ENCODE results near the gene KRT28.
"Not testable (repeated sequence)": the region's sequence is repeated elsewhere in the genome, so short reads cannot be mapped to it uniquely, and the experiment has no call there.

The KRT28 gene

GRCh38 chr17:40815381-40815780 lies 15.6 kb upstream of the KRT28 start:
- no peak overlapping the region for H3K4me3 ChIP-seq
- peaks cover 4% of the 10 kb centered on the region; the same call in 1 of the 2 replicates for H3K27me3 ChIP-seq (ENCODE audit: low read depth)
- in situ Hi-C loops (cut with MboI; ENCODE audit: low sequenced_read_pairs), result no loop called here
- H3K9me3 ChIP-seq, result no peaks in the 10 kb centered on the region
- DNase-seq (ENCODE audit: low spot score in 2 of 2), result no peak
- no peaks in the 10 kb centered on the region; the same call in 1 of the 2 replicates for H3K4me1 ChIP-seq
- 0 out of 2 replicates have a peak, but pooled peaks cover 7% of the 10 kb centered on the region for H3K36me3 ChIP-seq (replicated peaks)

DNA sequence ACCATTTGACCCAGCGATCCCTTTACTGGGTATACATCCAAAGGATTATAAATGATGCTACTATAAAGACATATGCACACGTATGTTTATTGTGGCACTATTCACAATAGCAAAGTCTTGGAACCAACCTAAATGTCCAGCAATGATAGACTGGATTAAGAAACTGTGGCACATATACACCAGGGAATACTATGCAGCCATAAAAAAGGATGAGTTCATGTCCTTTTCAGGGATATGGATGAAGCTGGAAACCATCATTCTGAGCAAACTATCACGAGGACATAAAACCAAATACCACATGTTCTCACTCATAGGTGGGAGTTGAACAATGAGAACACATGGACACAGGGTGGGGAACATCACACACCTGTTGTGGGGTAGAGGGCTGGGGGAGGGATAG lies 14.9 kb upstream of the KRT28 start:
- H3K9me3 ChIP-seq; H3K27me3 ChIP-seq (ENCODE audit: low read depth); DNase-seq (ENCODE audit: low spot score in 2 of 2); H3K4me1 ChIP-seq; in situ Hi-C loops (cut with MboI; ENCODE audit: low sequenced_read_pairs); H3K36me3 ChIP-seq (replicated peaks); H3K4me3 ChIP-seq: not testable (repeated sequence)

DNA sequence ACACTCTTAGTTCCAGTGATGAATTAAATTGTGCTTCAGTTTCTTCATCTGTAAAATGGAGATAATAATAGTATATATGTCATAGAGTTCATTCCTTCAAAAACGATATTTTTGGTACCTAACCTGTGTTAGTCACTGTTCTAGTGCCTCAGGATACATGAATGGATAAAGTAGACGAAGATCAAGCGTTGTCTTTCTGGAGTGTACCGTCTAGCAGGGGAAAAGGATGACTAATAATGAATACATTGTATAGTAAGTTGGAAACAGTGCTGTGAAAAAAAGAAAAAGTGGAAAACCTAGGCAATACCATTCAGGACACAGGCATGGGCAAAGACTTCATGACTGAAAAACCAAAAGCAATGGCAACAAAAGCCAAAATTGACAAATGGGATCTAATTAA lies 14.0 kb upstream of the KRT28 start:
- no peaks in the 10 kb centered on the region; the same call in 1 of the 2 replicates for H3K4me1 ChIP-seq

DNA sequence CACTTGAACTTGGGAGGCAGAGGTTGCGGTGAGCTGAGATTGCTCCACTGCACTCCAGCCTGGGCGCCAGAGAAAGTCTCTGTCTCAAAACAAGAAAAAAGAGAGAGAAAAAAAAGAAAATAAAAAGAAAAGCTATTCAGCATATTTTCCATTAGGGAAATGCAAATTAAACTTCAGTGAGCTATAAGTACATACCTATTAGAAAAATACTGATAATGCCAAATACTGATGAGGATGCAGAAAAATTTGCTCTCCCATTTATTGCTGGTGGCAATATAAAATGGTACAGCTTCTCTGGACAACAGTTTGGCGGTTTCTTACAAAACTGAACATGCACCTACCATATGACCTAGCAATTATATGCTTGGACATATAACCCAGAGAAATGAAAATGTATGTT lies 12.9 kb upstream of the KRT28 start:
- in situ Hi-C loops (cut with MboI; ENCODE audit: low sequenced_read_pairs), result no loop called here
- H3K9me3 ChIP-seq, result no peaks in the 10 kb centered on the region
- no peak for DNase-seq (ENCODE audit: low spot score in 2 of 2)
- H3K4me3 ChIP-seq, result no peak overlapping the region
- no peaks in the 10 kb centered on the region for H3K4me1 ChIP-seq
- 0 out of 2 replicates have a peak, but pooled peaks cover under 1% of the 10 kb centered on the region for H3K36me3 ChIP-seq (replicated peaks)
- peaks cover 26% of the 10 kb centered on the region for H3K27me3 ChIP-seq (ENCODE audit: low read depth)

More for the DNA sequence above, 14.0 kb upstream of the KRT28 start:
- no peak overlapping the region for H3K4me3 ChIP-seq
- no peaks in the 10 kb centered on the region for H3K9me3 ChIP-seq
- no peak for DNase-seq (ENCODE audit: low spot score in 2 of 2)
- in situ Hi-C loops (cut with MboI; ENCODE audit: low sequenced_read_pairs), result no loop called here
- H3K27me3 ChIP-seq (ENCODE audit: low read depth), result peaks cover 16% of the 10 kb centered on the region
- 0 out of 2 replicates have a peak, but pooled peaks cover 7% of the 10 kb centered on the region for H3K36me3 ChIP-seq (replicated peaks)

- H3K9me3 ChIP-seq, result no peaks in the 10 kb centered on the region
- no peaks in the 10 kb centered on the region for H3K36me3 ChIP-seq (replicated peaks)
- in situ Hi-C loops (cut with MboI; ENCODE audit: low sequenced_read_pairs), result no loop called here
- no peak overlapping the region for H3K4me3 ChIP-seq
- peaks cover 46% of the 10 kb centered on the region for H3K27me3 ChIP-seq (ENCODE audit: low read depth)
- H3K4me1 ChIP-seq, result no peaks in the 10 kb centered on the region
- DNase-seq (ENCODE audit: low spot score in 2 of 2), result no peak
Measured at GRCh38 chr17:40810494-40810893, 10.7 kb upstream of the KRT28 start.

GRCh38 chr17:40809721-40810421 lies 10.1 kb upstream of the KRT28 start:
- Histone ChIP-seq H3K4me1 (no peaks in the 10 kb centered on the region), H3K4me3 (no peak overlapping the region), H3K36me3 (replicated peaks) (no peaks in the 10 kb centered on the region), H3K9me3 (no peaks in the 10 kb centered on the region), H3K27me3 (ENCODE audit: low read depth) (peaks cover 52% of the 10 kb centered on the region)
- in situ Hi-C loops (cut with MboI; ENCODE audit: low sequenced_read_pairs), result no loop called here
- no peak for DNase-seq (ENCODE audit: low spot score in 2 of 2)

DNA sequence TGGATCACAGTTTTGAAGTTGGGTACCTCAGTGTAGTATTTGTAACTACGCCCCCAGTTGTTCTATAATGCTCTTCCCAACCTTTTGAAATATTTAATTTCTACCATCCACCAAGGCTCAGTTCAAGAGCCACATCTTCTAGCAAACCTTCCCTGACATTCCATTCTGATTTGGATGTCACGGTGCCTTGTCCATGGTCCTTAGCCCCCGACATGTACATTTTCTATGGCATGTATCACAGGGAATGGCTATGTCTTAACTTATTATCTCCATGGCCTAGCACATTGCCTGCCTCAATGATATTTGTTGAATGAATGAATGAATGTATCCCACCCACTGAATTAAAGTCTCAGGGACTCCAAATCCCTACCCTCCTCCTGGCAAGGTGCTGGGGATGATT lies 6.4 kb upstream of the KRT28 start:
- peaks cover 77% of the 10 kb centered on the region for H3K27me3 ChIP-seq (ENCODE audit: low read depth)

GRCh38 chr17:40803617-40804082 lies 3.9 kb upstream of the KRT28 start:
- peak; percentile 59 to 88 for DNase-seq (ENCODE audit: low spot score in 2 of 2)
- H3K36me3 ChIP-seq (replicated peaks), result no peaks in the 10 kb centered on the region
- no peak overlapping the region for H3K4me3 ChIP-seq
- H3K27me3 ChIP-seq (ENCODE audit: low read depth), result peaks cover 71% of the 10 kb centered on the region
- no peaks in the 10 kb centered on the region for H3K4me1 ChIP-seq
- no peaks in the 10 kb centered on the region for H3K9me3 ChIP-seq
- in situ Hi-C loops (cut with MboI; ENCODE audit: low sequenced_read_pairs), result loop anchor here (5.0 kb wide), 1 partner anchor 859 kb away; no protein-coding TSS in a partner anchor

More for the DNA sequence above, 6.4 kb upstream of the KRT28 start:
- in situ Hi-C loops (cut with MboI; ENCODE audit: low sequenced_read_pairs), result no loop called here
- no peak for DNase-seq (ENCODE audit: low spot score in 2 of 2)
- Histone ChIP-seq H3K36me3 (replicated peaks) (no peaks in the 10 kb centered on the region), H3K9me3 (no peaks in the 10 kb centered on the region), H3K4me3 (no peak overlapping the region), H3K4me1 (no peaks in the 10 kb centered on the region)

- in situ Hi-C loops (cut with MboI; ENCODE audit: low sequenced_read_pairs), result loop anchor here (5.0 kb wide), 1 partner anchor 861 kb away; no protein-coding TSS in a partner anchor
- H3K4me3 ChIP-seq, result no peak overlapping the region
- no peaks in the 10 kb centered on the region for H3K36me3 ChIP-seq (replicated peaks)
- no peak for DNase-seq (ENCODE audit: low spot score in 2 of 2)
- H3K4me1 ChIP-seq, result no peaks in the 10 kb centered on the region
- H3K27me3 ChIP-seq (ENCODE audit: low read depth), result peaks cover 55% of the 10 kb centered on the region
- no peaks in the 10 kb centered on the region for H3K9me3 ChIP-seq
Measured at GRCh38 chr17:40801157-40801556, 1.4 kb upstream of the KRT28 start.

GRCh38 chr17:40800381-40800780 lies 622 bp upstream of the KRT28 start:
- Histone ChIP-seq H3K4me1 (no peaks in the 10 kb centered on the region), H3K4me3 (no peak overlapping the region), H3K27me3 (ENCODE audit: low read depth) (peaks cover 48% of the 10 kb centered on the region), H3K36me3 (replicated peaks) (no peaks in the 10 kb centered on the region), H3K9me3 (no peaks in the 10 kb centered on the region)
- in situ Hi-C loops (cut with MboI; ENCODE audit: low sequenced_read_pairs), result loop anchor here (5.0 kb wide), 1 partner anchor 862 kb away; no protein-coding TSS in a partner anchor
- no peak for DNase-seq (ENCODE audit: low spot score in 2 of 2)

- no peak for DNase-seq (ENCODE audit: low spot score in 2 of 2)
- H3K4me1 ChIP-seq, result no peaks in the 10 kb centered on the region
- peaks cover 27% of the 10 kb centered on the region for H3K27me3 ChIP-seq (ENCODE audit: low read depth)
- in situ Hi-C loops (cut with MboI; ENCODE audit: low sequenced_read_pairs), result no loop called here
- no peak overlapping the region for H3K4me3 ChIP-seq
- no peaks in the 10 kb centered on the region for H3K36me3 ChIP-seq (replicated peaks)
- H3K9me3 ChIP-seq, result no peaks in the 10 kb centered on the region
Measured at GRCh38 chr17:40796846-40797245, 2.9 kb downstream of the KRT28 start.

GRCh38 chr17:40795019-40795667 lies 4.6 kb downstream of the KRT28 start:
- Histone ChIP-seq H3K4me3 (no peak overlapping the region), H3K36me3 (replicated peaks) (no peaks in the 10 kb centered on the region), H3K4me1 (no peaks in the 10 kb centered on the region), H3K27me3 (ENCODE audit: low read depth) (peaks cover 23% of the 10 kb centered on the region), H3K9me3 (no peaks in the 10 kb centered on the region)
- in situ Hi-C loops (cut with MboI; ENCODE audit: low sequenced_read_pairs), result no loop called here
- no peak for DNase-seq (ENCODE audit: low spot score in 2 of 2)

DNA sequence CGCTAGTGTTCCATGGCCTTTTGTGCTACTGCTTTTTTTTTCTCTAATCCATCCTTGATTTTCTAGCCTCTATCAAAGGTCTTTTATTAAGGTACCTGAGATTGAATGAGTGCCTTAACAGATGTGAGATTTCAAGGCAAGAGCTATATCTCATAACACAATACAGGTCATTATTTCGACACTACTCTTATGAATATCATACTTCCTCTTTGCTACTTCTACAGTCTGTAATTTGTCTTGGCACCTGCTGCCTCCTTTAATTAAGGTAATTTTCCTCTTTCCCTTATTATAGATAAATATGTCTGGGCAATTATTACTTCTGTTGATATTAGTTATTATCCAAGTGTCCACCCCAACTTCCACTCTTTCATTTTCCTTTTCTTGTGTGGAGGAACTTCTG lies 5.3 kb downstream of the KRT28 start:
- Histone ChIP-seq H3K27me3 (ENCODE audit: low read depth) (peaks cover 17% of the 10 kb centered on the region), H3K9me3 (no peaks in the 10 kb centered on the region), H3K4me3 (no peak overlapping the region), H3K36me3 (replicated peaks) (no peaks in the 10 kb centered on the region), H3K4me1 (no peaks in the 10 kb centered on the region)
- in situ Hi-C loops (cut with MboI; ENCODE audit: low sequenced_read_pairs), result loop anchor here (5.0 kb wide), 1 partner anchor 177 kb away; no protein-coding TSS in a partner anchor
- DNase-seq (ENCODE audit: low spot score in 2 of 2), result no peak

DNA sequence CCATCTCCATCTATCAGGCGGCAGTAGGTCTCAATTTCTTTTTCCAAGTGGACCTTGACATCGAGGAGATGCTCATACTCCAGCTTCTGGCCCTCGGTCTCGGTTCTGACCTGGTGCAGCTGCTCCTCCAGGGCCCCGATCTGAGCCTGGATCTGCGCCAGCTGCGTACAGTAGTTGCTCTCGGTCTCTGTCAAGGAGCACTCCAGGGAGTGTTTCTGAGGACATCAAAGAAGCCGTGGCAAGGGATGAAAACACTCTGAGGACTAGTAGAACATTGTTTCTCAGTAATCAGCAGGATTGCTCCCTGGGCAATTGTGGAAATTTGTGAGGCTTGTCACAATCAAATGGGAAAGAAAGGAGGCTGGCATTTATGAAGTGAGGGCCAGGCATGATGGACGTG lies 5.9 kb downstream of the KRT28 start:
- no peaks in the 10 kb centered on the region for H3K9me3 ChIP-seq
- no peaks in the 10 kb centered on the region for H3K36me3 ChIP-seq (replicated peaks)
- H3K27me3 ChIP-seq (ENCODE audit: low read depth), result peaks cover 13% of the 10 kb centered on the region
- no peaks in the 10 kb centered on the region for H3K4me1 ChIP-seq
- no peak for DNase-seq (ENCODE audit: low spot score in 2 of 2)
- H3K4me3 ChIP-seq, result no peak overlapping the region
- in situ Hi-C loops (cut with MboI; ENCODE audit: low sequenced_read_pairs), result loop anchor here (5.0 kb wide), 1 partner anchor 177 kb away; no protein-coding TSS in a partner anchor
